A549 (cell line): ENCODE measurements around the gene SERINC5. TPM values are rescaled to one million over a fixed set of nuclear protein-coding genes. Genes with fewer than 3 reads are reported as not detected.

Experiments
- ATAC-seq, 2 experiments: fragments of 200-7000 bp in 1 of 2; fragments of >200 bp in 1 of 2; cut with Nextera tagmentation in 1 of 2; cut with Tn5 transposase in 1 of 2; 3 replicates each; pipeline versions ENCODE4 v1.8.0 to v1.9.1; 2018 to 2020; ENCODE audit warnings: mild to moderate bottlenecking in 1 of 2, moderate library complexity in 1 of 2
- CTCF ChIA-PET: fragments of 300-600 bp; sonication (Branson Sonifier 250); formaldehyde crosslinking; extraction: SDS; loops from one replicate; lab custom pipeline; 2021; ENCODE audit warnings: antibody characterized with exemption, inconsistent platforms; lab: Yijun Ruan, JAX
- POLR2A ChIA-PET: fragments of 350-600 bp; formaldehyde crosslinking; extraction: SDS; loops from one replicate; lab custom pipeline; 2021; ENCODE audit warnings: antibody characterized with exemption, inconsistent platforms; lab: Yijun Ruan, JAX
- DNase-seq, 2 experiments: peaks; one replicate each; pipeline versions ENCODE4 v3.0.0 to v3.0.0-alpha.2; 2011 to 2016; ENCODE audit warnings: low read depth in 1 of 2, low spot score in 1 of 2
- FAIRE-seq: peaks from 2 replicates; lab custom pipeline; 2011; peaks lifted over from hg19 to GRCh38; lab: Jason Lieb, UNC
- H3K27ac ChIP-seq, 2 experiments: fragments of >200 bp; sonication (Bioruptor Twin); formaldehyde crosslinking; 3 replicates each; pipeline ENCODE4 v1.5.1; 2016 to 2017
- H3K4me1 ChIP-seq: fragments of >200 bp; sonication (Bioruptor Twin); formaldehyde crosslinking; 3 replicates; pipeline ENCODE4 v1.6.1; 2016
- H3K4me2 ChIP-seq: fragments of >200 bp; sonication (Bioruptor Twin); formaldehyde crosslinking; 3 replicates; pipeline ENCODE4 v1.6.1; 2016
- H3K4me3 ChIP-seq: fragments of >200 bp; sonication (Bioruptor Twin); formaldehyde crosslinking; 3 replicates; pipeline ENCODE4 v1.5.1; 2016
- H3K9me3 ChIP-seq: fragments of >200 bp; sonication (Bioruptor Twin); formaldehyde crosslinking; 3 replicates; pipeline ENCODE4 v1.6.1; 2016
- CBX2 ChIP-seq: fragments of 200-600 bp; sonication (generic); IDR thresholded peaks from 2 replicates; pipeline ENCODE4 v1.6.1; 2016; ENCODE audit warnings: low read depth, mild to moderate bottlenecking, borderline replicate concordance
- CEBPB ChIP-seq, 2 experiments: fragments of >200 bp in 1 of 2; sonication (Bioruptor Twin) in 1 of 2; formaldehyde crosslinking in 1 of 2; IDR thresholded peaks; 2 replicates each; pipeline ENCODE4 v1.6.1; 2012 to 2016
- CHD2 ChIP-seq: fragments of 150-350 bp; IDR thresholded peaks from 2 replicates; pipeline ENCODE4 v1.6.1; 2014; ENCODE audit warnings: low read length; ENCODE audit not compliant: partially characterized antibody
- EHF ChIP-seq: fragments of 250-450 bp; sonication (Bioruptor Pico); IDR thresholded peaks from 2 replicates; pipeline ENCODE4 v1.5.0; 2020; ENCODE audit warnings: mild to moderate bottlenecking
- EHMT2 ChIP-seq: fragments of 200-600 bp; sonication (generic); IDR thresholded peaks from 2 replicates; pipeline ENCODE4 v1.6.1; 2016; ENCODE audit warnings: antibody characterized with exemption, low read depth, mild to moderate bottlenecking, moderate library complexity
- ESRRA ChIP-seq: fragments of 150-350 bp; IDR thresholded peaks from 2 replicates; pipeline ENCODE4 v1.6.1; 2014; ENCODE audit warnings: mild to moderate bottlenecking, low read length, borderline replicate concordance
- HOXB13 ChIP-seq: fragments of 250-450 bp; sonication (Bioruptor Pico); IDR thresholded peaks from 2 replicates; pipeline ENCODE4 v1.5.0; 2020; ENCODE audit warnings: low read depth, mild to moderate bottlenecking, moderate library complexity
- JUNB ChIP-seq: fragments of >200 bp; sonication (Bioruptor Twin); formaldehyde crosslinking; IDR thresholded peaks from 2 replicates; pipeline ENCODE4 v1.6.1; 2016
- MAZ ChIP-seq: fragments of 150-350 bp; IDR thresholded peaks from 2 replicates; pipeline ENCODE4 v1.6.1; 2014; ENCODE audit warnings: antibody characterized with exemption, low read depth, low read length, borderline replicate concordance
- MYC ChIP-seq: IDR thresholded peaks from 2 replicates; pipeline ENCODE4 v1.6.1; 2012; ENCODE audit warnings: mild to moderate bottlenecking, inconsistent platforms, low read length, improper control_type of control experiment, borderline replicate concordance
- NFE2L2 ChIP-seq: fragments of 150-350 bp; conservative IDR thresholded peaks from 2 replicates; pipeline ENCODE4 v1.6.1; 2014; ENCODE audit warnings: low read length
- NPAS2 ChIP-seq: fragments of 250-450 bp; sonication (Bioruptor Pico); IDR thresholded peaks from 2 replicates; pipeline ENCODE4 v1.8.0; 2022; ENCODE audit warnings: mild to moderate bottlenecking, moderate library complexity, borderline replicate concordance
- POLR2AphosphoS2 ChIP-seq: conservative IDR thresholded peaks from 2 replicates; pipeline ENCODE4 v1.6.1; 2012; ENCODE audit warnings: low read length, improper control_type of control experiment, inconsistent platforms
- RARB ChIP-seq: fragments of 250-450 bp; sonication (Bioruptor Pico); IDR thresholded peaks from 2 replicates; pipeline ENCODE4 v1.8.0; 2021; ENCODE audit warnings: mild to moderate bottlenecking, moderate library complexity
- RNF2 ChIP-seq: fragments of 200-600 bp; sonication (generic); IDR thresholded peaks from 2 replicates; pipeline ENCODE4 v1.6.1; 2016; ENCODE audit warnings: low read depth, mild to moderate bottlenecking, antibody characterized with exemption, moderate library complexity, borderline replicate concordance
- SMC3 ChIP-seq: fragments of >200 bp; sonication (Bioruptor Twin); formaldehyde crosslinking; IDR thresholded peaks from 3 replicates; pipeline ENCODE4 v1.6.1; 2018; ENCODE audit warnings: inconsistent platforms
- TFCP2L1 ChIP-seq: fragments of 250-450 bp; sonication (Bioruptor Pico); IDR thresholded peaks from 2 replicates; pipeline ENCODE4 v1.5.0; 2021; ENCODE audit warnings: mild to moderate bottlenecking
- ZNF302 ChIP-seq: fragments of 250-450 bp; sonication (Bioruptor Pico); IDR thresholded peaks from 2 replicates; pipeline ENCODE4 v1.9.0; 2021; ENCODE audit warnings: inconsistent platforms, mild to moderate bottlenecking, moderate library complexity
- WGBS: methylation state at CpG from one replicate; pipeline ENCODE4 v1.1.6; 2017; ENCODE audit errors: missing lambda C conversion rate; 5-methylcytosine and 5-hydroxymethylcytosine counted together
- polyA plus RNA-seq, 4 experiments: library from polyadenylated mRNA; depleted of rRNA in 3 of 4; stranded (reverse); fragments of >200 nt; fragmentation: RNase III in 1 of 4; extraction: RNeasy Plus Mini Kit Qiagen cat#74134 plus additional on column Dnase treatment in 1 of 4; gene quantifications; 2 replicates in 3 of 4; 3 replicates in 1 of 4; pipeline ENCODE4 v1.2.3, GENCODE V29; 2011 to 2017
- TF ChIP-seq, protein P1 (sequence below): fragments of 150-350 bp; IDR thresholded peaks from 2 replicates; pipeline ENCODE4 v1.6.1; 2014; ENCODE audit warnings: low read depth, mild to moderate bottlenecking, low read length
- TF ChIP-seq, protein P2 (sequence below): IDR thresholded peaks from 2 replicates; pipeline ENCODE4 v1.6.1; 2012; ENCODE audit warnings: low read depth, borderline replicate concordance
- TF ChIP-seq, protein P3 (sequence below): IDR thresholded peaks from 2 replicates; pipeline ENCODE4 v1.6.1; 2012
- TF ChIP-seq, protein P4 (sequence below): fragments of 200-600 bp; sonication (generic); IDR thresholded peaks from 2 replicates; pipeline ENCODE4 v1.6.1; 2016; ENCODE audit warnings: antibody characterized with exemption, mild to moderate bottlenecking, moderate library complexity

SERINC5 gene
- polyA plus RNA-seq, 2 of the 4 experiments (the other 2 are of a cell fraction) = 7.0 to 13.4 TPM

GRCh38 chr5:80070338-80071056 lies 185.4 kb downstream of the SERINC5 start:
- no peak overlapping the region for H3K4me3 ChIP-seq
- ATAC-seq (no peak), FAIRE-seq (no peak), DNase-seq (no peak)
- H3K27ac ChIP-seq = no peak overlapping the region
- ChIA-PET POLR2A (no interaction called here), CTCF (interaction anchor here (0.5 to 0.6 kb wide), 2 partner anchors 62 to 833 kb away, joined by 3 read pairs; no protein-coding TSS in a partner anchor)
- H3K4me1 ChIP-seq = no peaks in the 10 kb centered on the region
- no peak overlapping the region for H3K4me2 ChIP-seq
- TF ChIP-seq MYC (no peak), NPAS2 (no peak), ZNF302 (CRISPR knock-in tag) (no peak), MAZ (no peak), EHMT2 (no peak), NFE2L2 (no peak), POLR2AphosphoS2 (no peak)
- TF ChIP-seq, protein P1, sequence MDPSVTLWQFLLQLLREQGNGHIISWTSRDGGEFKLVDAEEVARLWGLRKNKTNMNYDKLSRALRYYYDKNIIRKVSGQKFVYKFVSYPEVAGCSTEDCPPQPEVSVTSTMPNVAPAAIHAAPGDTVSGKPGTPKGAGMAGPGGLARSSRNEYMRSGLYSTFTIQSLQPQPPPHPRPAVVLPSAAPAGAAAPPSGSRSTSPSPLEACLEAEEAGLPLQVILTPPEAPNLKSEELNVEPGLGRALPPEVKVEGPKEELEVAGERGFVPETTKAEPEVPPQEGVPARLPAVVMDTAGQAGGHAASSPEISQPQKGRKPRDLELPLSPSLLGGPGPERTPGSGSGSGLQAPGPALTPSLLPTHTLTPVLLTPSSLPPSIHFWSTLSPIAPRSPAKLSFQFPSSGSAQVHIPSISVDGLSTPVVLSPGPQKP = no peak
- H3K9me3 ChIP-seq = no peaks in the 10 kb centered on the region
- 63% methylated on average over 10 of the region's 10 CpGs for WGBS

- 57% methylated on average over 3 of the region's 3 CpGs for WGBS
- ChIA-PET POLR2A (no interaction called here), CTCF (no interaction called here)
- H3K9me3 ChIP-seq = no peaks in the 10 kb centered on the region
- H3K4me1 ChIP-seq = no peaks in the 10 kb centered on the region
- FAIRE-seq (no peak), ATAC-seq (no peak), DNase-seq (no peak)
- no peak overlapping the region for H3K4me3 ChIP-seq
- H3K27ac ChIP-seq = no peak overlapping the region
- TF ChIP-seq RNF2 = no peak
- TF ChIP-seq CEBPB (IDR thresholded peaks at IDR 0.05) = no peak
- TF ChIP-seq EHF (CRISPR knock-in tag) = no peak
- TF ChIP-seq RARB (CRISPR knock-in tag) = no peak
- TF ChIP-seq, protein P2, sequence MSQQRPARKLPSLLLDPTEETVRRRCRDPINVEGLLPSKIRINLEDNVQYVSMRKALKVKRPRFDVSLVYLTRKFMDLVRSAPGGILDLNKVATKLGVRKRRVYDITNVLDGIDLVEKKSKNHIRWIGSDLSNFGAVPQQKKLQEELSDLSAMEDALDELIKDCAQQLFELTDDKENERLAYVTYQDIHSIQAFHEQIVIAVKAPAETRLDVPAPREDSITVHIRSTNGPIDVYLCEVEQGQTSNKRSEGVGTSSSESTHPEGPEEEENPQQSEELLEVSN = no peak
- no peak for TF ChIP-seq HOXB13 (CRISPR knock-in tag)
- TF ChIP-seq MYC = no peak
- TF ChIP-seq, protein P3, sequence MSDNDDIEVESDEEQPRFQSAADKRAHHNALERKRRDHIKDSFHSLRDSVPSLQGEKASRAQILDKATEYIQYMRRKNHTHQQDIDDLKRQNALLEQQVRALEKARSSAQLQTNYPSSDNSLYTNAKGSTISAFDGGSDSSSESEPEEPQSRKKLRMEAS = no peak
- no peak for TF ChIP-seq CHD2
- TF ChIP-seq ESRRA = no peak
- no peak for TF ChIP-seq SMC3
- no peak overlapping the region for H3K4me2 ChIP-seq
Measured at GRCh38 chr5:80069918-80070318, 185.9 kb downstream of the SERINC5 start.

DNA sequence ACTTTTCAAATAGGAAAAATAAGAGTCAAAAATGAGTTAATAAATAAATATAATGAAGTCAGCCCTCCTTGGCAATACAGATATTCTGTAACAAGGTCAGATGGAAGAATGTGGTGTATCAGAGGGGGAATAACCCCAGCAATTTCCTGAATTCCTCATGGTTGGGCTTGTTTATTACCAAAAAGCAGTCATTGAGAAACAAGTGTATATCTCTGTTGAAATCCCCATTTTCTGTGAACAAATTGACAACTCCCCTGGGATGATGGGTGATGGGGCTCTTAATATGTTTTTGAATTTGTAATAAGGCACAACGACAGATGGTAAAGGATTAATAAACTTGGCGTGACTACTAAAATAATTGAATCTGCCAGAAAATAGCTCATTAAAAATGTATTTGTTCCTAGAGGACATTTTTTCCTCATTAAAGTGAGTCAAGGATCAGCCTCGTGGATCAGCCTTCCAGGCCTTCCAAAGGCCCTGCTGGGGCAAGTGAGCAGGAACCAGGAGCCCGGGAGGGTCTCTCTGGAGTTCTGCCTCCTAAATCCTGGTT lies 186.5 kb downstream of the SERINC5 start:
- ATAC-seq = no peak
- CTCF ChIA-PET = interaction anchor here (1.4 kb wide), 1 partner anchor 14 kb away, joined by 5 read pairs; no protein-coding TSS in a partner anchor

More for the DNA sequence above, 186.5 kb downstream of the SERINC5 start:
- WGBS = 46% methylated on average over 4 of the region's 4 CpGs
- Histone ChIP-seq H3K4me1 (no peaks in the 10 kb centered on the region), H3K9me3 (no peaks in the 10 kb centered on the region), H3K27ac (no peak overlapping the region), H3K4me2 (no peak overlapping the region), H3K4me3 (no peak overlapping the region)
- FAIRE-seq (no peak), DNase-seq (no peak)
- TF ChIP-seq NPAS2 (no peak), JUNB (no peak), POLR2AphosphoS2 (no peak), TFCP2L1 (CRISPR knock-in tag) (no peak), CBX2 (no peak), RARB (CRISPR knock-in tag) (no peak), RNF2 (no peak), MYC (no peak)
- TF ChIP-seq, protein P4, sequence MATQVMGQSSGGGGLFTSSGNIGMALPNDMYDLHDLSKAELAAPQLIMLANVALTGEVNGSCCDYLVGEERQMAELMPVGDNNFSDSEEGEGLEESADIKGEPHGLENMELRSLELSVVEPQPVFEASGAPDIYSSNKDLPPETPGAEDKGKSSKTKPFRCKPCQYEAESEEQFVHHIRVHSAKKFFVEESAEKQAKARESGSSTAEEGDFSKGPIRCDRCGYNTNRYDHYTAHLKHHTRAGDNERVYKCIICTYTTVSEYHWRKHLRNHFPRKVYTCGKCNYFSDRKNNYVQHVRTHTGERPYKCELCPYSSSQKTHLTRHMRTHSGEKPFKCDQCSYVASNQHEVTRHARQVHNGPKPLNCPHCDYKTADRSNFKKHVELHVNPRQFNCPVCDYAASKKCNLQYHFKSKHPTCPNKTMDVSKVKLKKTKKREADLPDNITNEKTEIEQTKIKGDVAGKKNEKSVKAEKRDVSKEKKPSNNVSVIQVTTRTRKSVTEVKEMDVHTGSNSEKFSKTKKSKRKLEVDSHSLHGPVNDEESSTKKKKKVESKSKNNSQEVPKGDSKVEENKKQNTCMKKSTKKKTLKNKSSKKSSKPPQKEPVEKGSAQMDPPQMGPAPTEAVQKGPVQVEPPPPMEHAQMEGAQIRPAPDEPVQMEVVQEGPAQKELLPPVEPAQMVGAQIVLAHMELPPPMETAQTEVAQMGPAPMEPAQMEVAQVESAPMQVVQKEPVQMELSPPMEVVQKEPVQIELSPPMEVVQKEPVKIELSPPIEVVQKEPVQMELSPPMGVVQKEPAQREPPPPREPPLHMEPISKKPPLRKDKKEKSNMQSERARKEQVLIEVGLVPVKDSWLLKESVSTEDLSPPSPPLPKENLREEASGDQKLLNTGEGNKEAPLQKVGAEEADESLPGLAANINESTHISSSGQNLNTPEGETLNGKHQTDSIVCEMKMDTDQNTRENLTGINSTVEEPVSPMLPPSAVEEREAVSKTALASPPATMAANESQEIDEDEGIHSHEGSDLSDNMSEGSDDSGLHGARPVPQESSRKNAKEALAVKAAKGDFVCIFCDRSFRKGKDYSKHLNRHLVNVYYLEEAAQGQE = no peak
- POLR2A ChIA-PET = no interaction called here
